Cerebellar cortex (tissue), 1 donor: ENCODE data around the gene MYO10.

Experiments
- DNase-seq: peaks from one replicate; pipeline ENCODE4 v3.0.0-alpha.2; 2015; ENCODE audit warnings: low spot score

Gene MYO10

GRCh38 chr5:16916262-16916878, 19.7 kb downstream of the MYO10 start:
- no peak for DNase-seq

- no peak for DNase-seq
Measured at GRCh38 chr5:16914584-16914983, 21.5 kb downstream of the MYO10 start.

GRCh38 chr5:16914108-16914435, 22.0 kb downstream of the MYO10 start:
- no peak for DNase-seq

- no peak for DNase-seq
Measured at GRCh38 chr5:16913187-16914107, 22.6 kb downstream of the MYO10 start.

GRCh38 chr5:16912080-16912479, 24.0 kb downstream of the MYO10 start:
- DNase-seq, result no peak

GRCh38 chr5:16909464-16909863, 26.6 kb downstream of the MYO10 start:
- DNase-seq, result no peak

- DNase-seq, result no peak
Measured at GRCh38 chr5:16907270-16907669, 28.8 kb downstream of the MYO10 start.

GRCh38 chr5:16906255-16906654, 29.8 kb downstream of the MYO10 start:
- DNase-seq, result no peak

- no peak for DNase-seq
Measured at GRCh38 chr5:16903480-16904300, 32.4 kb downstream of the MYO10 start.

- no peak for DNase-seq
Measured at GRCh38 chr5:16902846-16903245, 33.2 kb downstream of the MYO10 start.

GRCh38 chr5:16901021-16901644, 35.0 kb downstream of the MYO10 start:
- DNase-seq, result no peak

- no peak for DNase-seq
Measured at GRCh38 chr5:16899171-16899570, 36.9 kb downstream of the MYO10 start.

- DNase-seq, result no peak
Measured at GRCh38 chr5:16897800-16898199, 38.3 kb downstream of the MYO10 start.

GRCh38 chr5:16897284-16897704, 38.8 kb downstream of the MYO10 start:
- DNase-seq, result no peak

- DNase-seq, result no peak
Measured at GRCh38 chr5:16896767-16897166, 39.3 kb downstream of the MYO10 start.

- DNase-seq, result no peak
Measured at GRCh38 chr5:16894236-16895057, 41.6 kb downstream of the MYO10 start.

GRCh38 chr5:16891033-16891432, 45.1 kb downstream of the MYO10 start:
- no peak for DNase-seq

GRCh38 chr5:16889972-16890519, 46.0 kb downstream of the MYO10 start:
- DNase-seq, result no peak

- DNase-seq, result no peak
Measured at GRCh38 chr5:16889203-16889971, 46.7 kb downstream of the MYO10 start.

- DNase-seq, result no peak
Measured at GRCh38 chr5:16888694-16889124, 47.4 kb downstream of the MYO10 start.
